Progenitor cell of endocrine pancreas (in vitro differentiated cells): ENCODE measurements around the gene MRGPRG. TPM values are rescaled to one million over a fixed set of nuclear protein-coding genes. Genes with fewer than 3 reads are reported as not detected.

Experiments used
- DNase-seq: peaks from one replicate; pipeline ENCODE4 v3.0.0; 2021; ENCODE audit warnings: low spot score; ENCODE audit not compliant: unreplicated experiment
- H3K27ac Mint-ChIP-seq: 2 replicates; pipeline ENCODE4 v1.8.0; 2021; ENCODE audit warnings: mild to moderate bottlenecking, moderate library complexity, mixed read lengths
- H3K27me3 Mint-ChIP-seq: 2 replicates; pipeline ENCODE4 v1.8.0; 2021; ENCODE audit warnings: mixed read lengths
- H3K36me3 Mint-ChIP-seq: 2 replicates; pipeline ENCODE4 v1.8.0; 2022; ENCODE audit warnings: mixed read lengths; ENCODE audit not compliant: insufficient read depth
- H3K4me1 Mint-ChIP-seq: 2 replicates; pipeline ENCODE4 v1.8.0; 2021; ENCODE audit warnings: low read depth, mixed read lengths
- H3K4me3 Mint-ChIP-seq: 2 replicates; pipeline ENCODE4 v1.8.0; 2021; ENCODE audit warnings: low read depth, mild to moderate bottlenecking, moderate library complexity, mixed read lengths
- H3K9me3 Mint-ChIP-seq: 2 replicates; pipeline ENCODE4 v1.8.0; 2021; ENCODE audit warnings: low read depth, mixed read lengths
- CTCF ChIP-seq: fragments of 200-600 bp; sonication (generic); IDR thresholded peaks from one replicate; pipeline ENCODE4 v1.5.0; 2021; ENCODE audit warnings: antibody characterized with exemption, mild to moderate bottlenecking; ENCODE audit not compliant: unreplicated experiment
- total RNA-seq: library from RNA; stranded (reverse); gene quantifications from 2 replicates; pipeline ENCODE4 v1.2.1, GENCODE V29; 2021

The MRGPRG gene
- total RNA-seq, 1 donor from 2014 or later = not detected

DNA sequence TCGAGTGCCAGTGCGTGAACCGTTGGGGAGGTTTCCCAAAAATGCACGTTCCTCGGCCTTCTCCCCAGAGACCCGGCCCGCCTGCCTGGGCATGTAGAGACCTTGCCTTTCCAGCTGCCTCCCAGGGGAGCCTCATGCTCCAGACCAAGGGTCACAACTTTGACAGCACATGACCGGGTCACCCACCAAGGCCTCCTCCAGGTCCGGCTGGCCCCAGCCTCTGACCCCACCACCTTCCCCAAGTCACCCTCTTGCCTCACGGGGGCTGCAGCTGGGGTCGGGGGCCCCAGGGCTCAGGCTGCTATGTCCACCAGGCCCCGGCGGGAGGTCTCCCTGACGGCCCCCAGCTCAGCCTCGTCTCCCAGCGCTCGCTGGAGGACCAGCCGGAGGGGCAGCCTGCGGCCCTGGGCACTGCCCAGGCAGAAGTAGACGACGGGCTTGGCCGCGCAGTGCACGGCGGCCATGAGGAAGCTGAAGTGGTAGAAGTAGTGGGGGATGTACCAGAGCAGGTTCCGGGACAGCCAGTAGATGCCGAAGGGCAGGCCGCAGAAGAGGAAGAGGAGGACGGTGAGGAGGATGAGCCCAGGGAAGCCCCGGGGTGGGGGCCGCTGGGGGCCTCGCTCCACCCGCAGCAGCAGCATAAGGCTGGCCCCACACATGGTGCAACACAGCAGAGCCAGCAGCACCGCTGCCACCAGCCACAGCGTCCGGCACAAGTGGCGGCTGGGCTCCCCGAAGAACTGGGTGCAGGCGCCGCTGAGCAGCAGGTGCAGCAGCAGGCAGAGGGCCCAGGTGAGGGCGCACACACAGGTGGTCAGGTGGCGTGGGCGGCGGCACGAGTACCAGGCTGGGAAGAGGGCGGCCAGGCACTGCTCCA, 9.2 kb upstream of the MRGPRG start:
- no peak for DNase-seq
- H3K27ac Mint-ChIP-seq = no peak overlapping the region

DNA sequence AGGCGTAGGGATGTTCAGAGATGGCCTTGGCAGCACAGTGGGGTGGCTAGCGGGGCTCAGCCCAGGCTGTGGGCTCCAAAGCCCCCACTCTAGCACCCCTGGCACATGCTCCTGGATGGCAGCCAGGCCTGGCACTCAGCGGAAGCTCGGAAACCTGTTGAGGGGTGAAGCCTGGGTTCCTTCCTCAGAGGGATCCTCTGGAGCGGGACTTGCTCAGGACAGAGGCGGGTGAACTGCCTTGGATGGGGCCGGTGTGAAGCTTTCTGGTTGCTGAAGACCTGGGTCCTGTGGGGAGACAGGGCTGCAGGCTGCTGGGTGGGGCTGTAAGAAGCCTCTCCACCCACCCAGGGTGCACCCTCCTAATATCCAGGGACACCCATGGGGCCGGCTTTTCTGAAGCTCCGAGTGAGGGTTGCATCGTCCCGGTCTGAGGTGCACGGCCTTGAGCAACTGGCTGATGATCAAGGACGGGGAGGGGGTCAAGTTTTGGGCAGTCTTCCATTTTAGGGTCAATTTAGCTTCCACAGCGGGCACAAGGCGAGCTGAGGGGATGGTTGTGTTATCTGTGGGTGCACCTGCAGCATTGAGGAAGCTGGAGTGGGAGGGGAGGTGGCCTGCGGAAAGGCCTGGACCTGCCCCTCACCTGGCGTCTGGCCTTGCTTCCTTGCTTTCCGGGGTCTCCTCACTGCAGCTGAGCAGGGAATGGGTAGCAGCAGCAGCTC, 8.4 kb upstream of the MRGPRG start:
- DNase-seq = no peak
- no peak overlapping the region for H3K4me3 Mint-ChIP-seq

More for the DNA sequence above, 9.2 kb upstream of the MRGPRG start:
- Mint-ChIP-seq H3K4me1 (no peaks in the 10 kb centered on the region), H3K4me3 (no peak overlapping the region), H3K9me3 (no peaks in the 10 kb centered on the region), H3K27me3 (peaks cover 34% of the 10 kb centered on the region), H3K36me3 (no peaks in the 10 kb centered on the region)
- no peak for TF ChIP-seq CTCF

GRCh38 chr11:3225826-3226750, 7.5 kb upstream of the MRGPRG start:
- Mint-ChIP-seq H3K9me3 (no peaks in the 10 kb centered on the region), H3K27me3 (peaks cover 42% of the 10 kb centered on the region), H3K4me1 (no peaks in the 10 kb centered on the region), H3K36me3 (no peaks in the 10 kb centered on the region), H3K4me3 (no peak overlapping the region), H3K27ac (no peak overlapping the region)
- TF ChIP-seq CTCF = no peak
- DNase-seq = no peak

More for the DNA sequence above, 8.4 kb upstream of the MRGPRG start:
- no peak overlapping the region for H3K27ac Mint-ChIP-seq
- H3K9me3 Mint-ChIP-seq = no peaks in the 10 kb centered on the region
- no peak for TF ChIP-seq CTCF
- no peaks in the 10 kb centered on the region for H3K36me3 Mint-ChIP-seq
- peaks cover 35% of the 10 kb centered on the region for H3K27me3 Mint-ChIP-seq
- H3K4me1 Mint-ChIP-seq = no peaks in the 10 kb centered on the region

GRCh38 chr11:3225159-3225758, 6.6 kb upstream of the MRGPRG start:
- no peak for DNase-seq
- TF ChIP-seq CTCF = no peak
- H3K4me1 Mint-ChIP-seq = no peaks in the 10 kb centered on the region
- no peak overlapping the region for H3K4me3 Mint-ChIP-seq
- peaks cover 47% of the 10 kb centered on the region for H3K27me3 Mint-ChIP-seq
- H3K36me3 Mint-ChIP-seq = no peaks in the 10 kb centered on the region
- H3K9me3 Mint-ChIP-seq = no peaks in the 10 kb centered on the region
- H3K27ac Mint-ChIP-seq = no peak overlapping the region
